Central memory CD8-positive, alpha-beta T cell (primary cell): ENCODE results near the gene WDR89.

Source experiments
- ATAC-seq: fragments of 150-1000 bp; cut with Tn5 transposase; replicated peaks from 2 replicates; pipeline ENCODE4 v1.10.0; 2022; ENCODE audit warnings: mild to moderate bottlenecking, moderate FRiP score, moderate number of reproducible peaks; ENCODE audit not compliant: poor library complexity, severe bottlenecking; ENCODE audit errors: extremely low read depth
- DNase-seq, 2 donors: peaks; one replicate each; pipeline ENCODE4 v3.0.0; 2021; ENCODE audit warnings: low spot score in 2 of 2
- H3K27ac Mint-ChIP-seq: one replicate; pipeline ENCODE4 v1.8.0; 2022; ENCODE audit warnings: low read depth, mild to moderate bottlenecking, moderate library complexity, mixed read lengths
- H3K27me3 Mint-ChIP-seq: one replicate; pipeline ENCODE4 v1.8.0; 2022; ENCODE audit warnings: mixed read lengths
- H3K36me3 Mint-ChIP-seq: one replicate; pipeline ENCODE4 v1.8.0; 2022; ENCODE audit warnings: mild to moderate bottlenecking, moderate library complexity, mixed read lengths; ENCODE audit not compliant: insufficient read depth
- H3K4me1 Mint-ChIP-seq: one replicate; pipeline ENCODE4 v1.8.0; 2022; ENCODE audit warnings: mixed read lengths
- H3K4me3 Mint-ChIP-seq: one replicate; pipeline ENCODE4 v1.8.0; 2022; ENCODE audit warnings: mild to moderate bottlenecking, moderate library complexity, mixed read lengths
- H3K9me3 Mint-ChIP-seq: one replicate; pipeline ENCODE4 v1.8.0; 2022; ENCODE audit warnings: mixed read lengths

Gene WDR89

DNA sequence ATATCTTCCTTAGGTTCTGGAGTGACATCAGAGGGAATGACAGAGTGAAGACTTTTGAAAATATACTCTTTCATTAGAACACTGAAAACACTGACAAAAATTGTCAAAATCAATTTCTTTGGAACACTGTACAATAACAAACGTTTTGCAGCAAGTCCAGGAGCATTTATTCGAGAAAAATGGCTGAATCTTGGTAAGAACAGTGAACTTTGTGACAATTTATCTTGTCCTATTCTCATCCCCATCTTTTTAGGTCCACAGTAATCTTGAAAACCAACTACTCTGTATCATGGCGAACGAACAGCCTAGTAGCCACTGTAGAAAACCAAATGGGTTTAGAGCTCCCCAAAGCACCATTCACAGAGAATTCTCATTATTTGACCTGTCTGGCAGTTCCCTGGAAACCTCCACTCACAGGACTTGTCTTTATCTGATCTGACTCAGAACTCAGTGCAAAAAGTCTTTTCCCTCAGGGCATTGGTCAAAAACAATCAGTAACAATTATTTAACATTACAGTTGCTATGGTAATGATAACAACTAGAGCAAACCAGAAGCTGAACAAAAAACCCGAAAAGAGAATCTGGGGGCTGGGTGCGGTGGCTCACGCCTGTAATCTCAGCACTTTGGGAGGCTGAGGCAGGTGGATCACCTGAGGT is 78.2 kb downstream of the WDR89 start:
- peaks cover 43% of the 10 kb centered on the region for H3K27me3 Mint-ChIP-seq
- ATAC-seq (no peak), DNase-seq (no peak)
- no peak overlapping the region for H3K27ac Mint-ChIP-seq
- no peak overlapping the region for H3K4me3 Mint-ChIP-seq
- no peaks in the 10 kb centered on the region for H3K4me1 Mint-ChIP-seq
- no peaks in the 10 kb centered on the region for H3K36me3 Mint-ChIP-seq
- no peaks in the 10 kb centered on the region for H3K9me3 Mint-ChIP-seq

DNA sequence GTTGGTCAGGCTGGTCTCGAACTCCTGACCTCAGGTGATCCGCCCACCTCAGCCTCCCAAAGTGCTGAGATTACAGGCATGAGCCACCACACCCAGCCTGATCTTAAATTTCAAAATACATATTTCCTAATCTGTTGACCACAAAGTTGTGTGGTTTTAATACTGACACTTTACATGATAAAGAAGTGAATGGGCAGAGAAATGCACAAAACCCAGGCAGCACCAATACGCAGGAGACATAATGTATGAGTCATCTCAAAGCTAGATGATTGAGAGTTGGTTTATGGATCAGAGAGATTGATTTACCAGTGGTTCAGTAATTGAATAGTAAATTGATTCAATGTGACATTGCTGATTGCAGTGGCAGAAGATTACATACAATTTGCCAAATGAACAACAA is 79.3 kb downstream of the WDR89 start:
- H3K9me3 Mint-ChIP-seq: no peaks in the 10 kb centered on the region
- no peak for ATAC-seq
- H3K4me3 Mint-ChIP-seq: no peak overlapping the region
- DNase-seq: no peak
- H3K27ac Mint-ChIP-seq: no peak overlapping the region
- H3K27me3 Mint-ChIP-seq: peaks cover 43% of the 10 kb centered on the region
- no peaks in the 10 kb centered on the region for H3K36me3 Mint-ChIP-seq
- H3K4me1 Mint-ChIP-seq: no peaks in the 10 kb centered on the region

DNA sequence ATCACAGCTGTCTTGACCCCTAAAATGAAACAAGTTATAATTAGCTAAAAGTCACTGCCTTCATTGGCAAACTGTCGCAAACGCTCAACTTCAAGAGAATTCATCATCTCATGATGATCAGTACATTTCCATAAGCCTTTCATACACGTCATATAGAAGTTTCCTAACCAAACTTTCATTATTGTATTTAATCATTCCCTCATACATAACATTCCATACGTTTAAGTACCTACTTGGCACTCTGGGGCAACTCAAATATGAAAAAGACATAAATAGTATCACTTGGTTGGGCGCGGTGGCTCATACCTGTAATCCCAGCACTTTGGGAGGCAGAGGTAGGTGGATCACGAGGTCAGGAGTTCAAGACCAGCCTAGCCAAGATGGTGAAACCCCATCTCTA is 86.1 kb downstream of the WDR89 start:
- Mint-ChIP-seq H3K36me3 (no peaks in the 10 kb centered on the region), H3K4me3 (no peak overlapping the region), H3K4me1 (no peaks in the 10 kb centered on the region), H3K27me3 (no peaks in the 10 kb centered on the region), H3K9me3 (no peaks in the 10 kb centered on the region), H3K27ac (no peak overlapping the region)
- ATAC-seq: no peak
- no peak for DNase-seq

- Mint-ChIP-seq H3K36me3 (no peaks in the 10 kb centered on the region), H3K27ac (no peak overlapping the region), H3K9me3 (no peaks in the 10 kb centered on the region), H3K4me3 (no peak overlapping the region), H3K27me3 (no peaks in the 10 kb centered on the region), H3K4me1 (no peaks in the 10 kb centered on the region)
- DNase-seq (no peak), ATAC-seq (no peak)
Measured at GRCh38 chr14:63551332-63551731, 90.3 kb downstream of the WDR89 start.

- Mint-ChIP-seq H3K4me1 (peaks cover 8% of the 10 kb centered on the region), H3K36me3 (peaks cover 10% of the 10 kb centered on the region), H3K27me3 (no peaks in the 10 kb centered on the region), H3K4me3 (no peak overlapping the region), H3K27ac (no peak overlapping the region), H3K9me3 (no peaks in the 10 kb centered on the region)
- ATAC-seq: no peak
- no peak for DNase-seq
Measured at GRCh38 chr14:63547798-63548335, 93.8 kb downstream of the WDR89 start.
